Ovary (tissue), 3 donors: ENCODE data around the gene CDK15.

Source experiments
- EP300 ChIP-seq: sonication (generic); formaldehyde crosslinking; IDR thresholded peaks from one replicate; pipeline ENCODE4 v1.6.1; 2017; ENCODE audit warnings: antibody characterized with exemption
- POLR2A ChIP-seq: fragments of 450-650 bp; IDR thresholded peaks from one replicate; pipeline ENCODE4 v1.6.1; 2017; ENCODE audit warnings: antibody characterized with exemption, mild to moderate bottlenecking, moderate library complexity
- TF ChIP-seq, protein P1 (sequence below), 3 donors: fragments of 450-650 bp in 2 of 3; fragments of 200-600 bp in 1 of 3; IDR thresholded peaks; one replicate each; pipeline versions ENCODE4 v1.5.1 to v1.8.0; 2016 to 2022; ENCODE audit warnings: antibody characterized with exemption in 3 of 3, mild to moderate bottlenecking in 1 of 3
- donor health status: DM: no; HTN: no; CAD: no.

DNA sequence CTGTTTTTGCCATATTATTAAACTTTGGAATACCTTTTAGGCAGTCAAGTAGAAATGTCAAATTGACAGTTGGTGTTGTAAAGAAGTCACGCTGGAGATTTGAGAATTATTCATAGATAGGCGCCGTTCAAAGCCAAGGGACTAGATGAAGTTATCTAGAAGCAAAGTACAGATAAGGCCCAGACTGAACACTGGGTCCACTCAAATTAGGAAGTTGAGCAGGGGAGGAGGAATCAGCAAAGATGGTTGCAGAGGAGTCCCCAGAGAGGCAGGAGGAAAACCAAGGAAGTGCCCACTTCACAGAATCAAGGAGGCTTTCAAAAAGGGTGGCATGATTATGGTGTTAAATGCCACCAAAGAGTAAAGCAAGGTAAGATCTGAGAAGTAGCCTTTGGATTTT, 16.0 kb upstream of the CDK15 start:
- TF ChIP-seq POLR2A (no peak), EP300 (no peak)
- TF ChIP-seq, protein P1, sequence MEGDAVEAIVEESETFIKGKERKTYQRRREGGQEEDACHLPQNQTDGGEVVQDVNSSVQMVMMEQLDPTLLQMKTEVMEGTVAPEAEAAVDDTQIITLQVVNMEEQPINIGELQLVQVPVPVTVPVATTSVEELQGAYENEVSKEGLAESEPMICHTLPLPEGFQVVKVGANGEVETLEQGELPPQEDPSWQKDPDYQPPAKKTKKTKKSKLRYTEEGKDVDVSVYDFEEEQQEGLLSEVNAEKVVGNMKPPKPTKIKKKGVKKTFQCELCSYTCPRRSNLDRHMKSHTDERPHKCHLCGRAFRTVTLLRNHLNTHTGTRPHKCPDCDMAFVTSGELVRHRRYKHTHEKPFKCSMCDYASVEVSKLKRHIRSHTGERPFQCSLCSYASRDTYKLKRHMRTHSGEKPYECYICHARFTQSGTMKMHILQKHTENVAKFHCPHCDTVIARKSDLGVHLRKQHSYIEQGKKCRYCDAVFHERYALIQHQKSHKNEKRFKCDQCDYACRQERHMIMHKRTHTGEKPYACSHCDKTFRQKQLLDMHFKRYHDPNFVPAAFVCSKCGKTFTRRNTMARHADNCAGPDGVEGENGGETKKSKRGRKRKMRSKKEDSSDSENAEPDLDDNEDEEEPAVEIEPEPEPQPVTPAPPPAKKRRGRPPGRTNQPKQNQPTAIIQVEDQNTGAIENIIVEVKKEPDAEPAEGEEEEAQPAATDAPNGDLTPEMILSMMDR (IDR thresholded peaks at IDR 0.05), result no peak
